Limb (tissue), 2 donors: ENCODE measurements around the gene F12.
"Not testable (repeated sequence)": the region's sequence is repeated elsewhere in the genome, so short reads cannot be mapped to it uniquely, and the experiment has no call there.

Experiments
- DNase-seq, 2 donors: peaks; one replicate each; pipeline ENCODE4 v3.0.0-alpha.2; 2016; ENCODE audit errors: extremely low spot score in 2 of 2

The F12 gene

GRCh38 chr5:177417081-177417480 lies 7.7 kb upstream of the F12 start:
- not testable (repeated sequence) for DNase-seq

GRCh38 chr5:177414481-177414880 lies 5.1 kb upstream of the F12 start:
- DNase-seq: no peak

- DNase-seq: no peak
Measured at GRCh38 chr5:177412603-177413233, 3.4 kb upstream of the F12 start.

DNA sequence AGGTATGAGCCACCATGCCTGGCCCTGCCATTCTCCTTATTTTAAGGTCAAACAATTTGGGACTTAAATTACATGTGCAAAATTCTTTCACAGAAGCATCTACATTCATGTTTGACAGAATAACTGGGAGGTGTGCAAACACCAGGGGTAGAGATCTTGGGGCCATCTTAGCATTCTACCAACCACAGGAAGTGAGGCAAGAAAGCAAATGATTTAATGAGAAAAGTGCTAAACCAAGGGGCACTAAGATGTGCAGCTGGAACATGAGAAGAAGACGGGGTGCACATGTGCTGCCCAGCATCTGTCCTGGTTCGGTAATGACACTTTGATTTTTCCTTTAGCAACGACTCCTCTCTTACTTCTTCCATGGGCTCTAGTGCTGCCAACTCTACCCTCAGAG lies 1.2 kb upstream of the F12 start:
- DNase-seq: no peak

- no peak for DNase-seq
Measured at GRCh38 chr5:177405805-177406204, 3.6 kb downstream of the F12 start.

DNA sequence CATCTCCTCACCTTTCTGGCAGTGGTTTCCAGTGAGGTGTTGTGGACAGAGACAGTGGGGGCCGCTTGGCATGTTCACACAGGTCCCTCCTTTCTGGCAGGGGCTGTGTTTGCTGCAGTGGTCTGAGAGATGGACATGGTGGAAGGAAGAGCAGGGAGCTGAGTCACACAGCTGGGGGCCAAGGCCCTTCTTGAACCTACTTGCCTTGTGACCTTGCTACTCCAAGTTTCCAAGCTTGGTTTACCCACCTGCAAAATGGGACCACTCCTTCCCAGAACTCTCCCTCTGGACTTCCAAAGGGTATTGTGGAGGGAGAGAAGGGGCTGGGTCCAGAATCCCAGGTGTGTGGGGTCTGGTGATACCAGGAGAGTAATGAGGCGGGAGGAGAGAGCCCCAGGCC lies 4.1 kb downstream of the F12 start:
- DNase-seq: no peak

DNA sequence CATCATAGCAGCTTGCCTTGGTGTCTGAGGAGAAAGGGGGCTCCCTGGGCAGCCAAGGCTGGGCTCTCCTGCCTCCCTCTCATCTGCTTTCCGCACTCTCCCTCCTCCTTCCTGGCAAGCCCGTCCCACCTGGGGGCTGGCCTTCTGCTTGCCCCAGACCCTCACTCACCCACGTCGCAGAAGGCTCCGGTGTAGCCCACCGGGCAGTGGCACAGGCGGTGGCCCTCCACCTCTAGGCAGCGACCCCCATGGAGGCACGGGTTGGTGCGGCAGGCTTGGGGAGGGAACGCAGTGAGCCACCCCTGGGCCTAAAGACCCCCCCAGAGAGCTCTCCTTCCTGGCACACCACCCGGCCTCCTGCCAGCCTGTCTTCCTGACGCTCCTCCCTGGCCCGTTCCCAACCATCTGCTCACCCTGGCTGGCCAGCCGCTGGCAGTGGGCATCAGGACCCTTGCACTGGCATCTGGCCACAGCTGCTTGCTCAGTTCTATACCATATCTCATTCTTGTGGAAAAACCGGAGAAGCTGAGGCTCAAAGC lies 4.7 kb downstream of the F12 start:
- DNase-seq: no peak

- DNase-seq: peak; percentile 74 to 83
Measured at GRCh38 chr5:177403792-177404640, 5.3 kb downstream of the F12 start.

DNA sequence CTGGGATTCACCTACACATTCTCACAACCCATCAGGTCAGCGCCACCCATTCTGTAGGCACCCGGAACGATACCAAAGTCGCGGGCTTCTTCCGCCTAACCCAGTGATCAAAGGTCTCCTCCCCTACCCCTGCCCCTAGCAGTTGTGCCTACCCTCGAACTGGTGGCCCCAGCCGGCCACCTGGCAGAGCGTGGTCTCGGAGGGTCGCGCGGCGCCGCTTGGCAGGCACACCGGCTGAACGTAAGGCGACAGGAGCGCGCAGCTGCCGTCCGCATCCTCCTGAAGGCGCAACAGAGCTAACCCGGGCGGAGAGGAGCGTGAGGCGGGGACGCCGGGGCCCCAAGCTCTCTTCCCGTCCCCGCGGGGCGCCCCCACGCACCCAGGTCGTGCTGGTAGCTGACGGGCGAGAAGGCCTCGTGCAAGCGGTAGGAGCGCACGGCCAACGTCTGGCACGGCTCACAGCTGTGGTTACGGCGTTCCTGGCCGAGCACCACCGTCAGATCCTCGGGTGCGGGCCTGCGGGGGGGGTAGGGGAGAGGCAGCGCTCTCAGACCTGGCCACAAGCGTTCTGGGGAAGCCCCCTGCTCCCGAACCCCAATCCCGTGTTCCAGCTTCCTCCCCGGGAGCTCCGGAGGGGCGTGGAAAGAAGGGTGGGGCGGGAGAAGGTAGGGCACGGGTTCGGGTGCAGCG lies 6.1 kb downstream of the F12 start:
- DNase-seq: no peak

DNA sequence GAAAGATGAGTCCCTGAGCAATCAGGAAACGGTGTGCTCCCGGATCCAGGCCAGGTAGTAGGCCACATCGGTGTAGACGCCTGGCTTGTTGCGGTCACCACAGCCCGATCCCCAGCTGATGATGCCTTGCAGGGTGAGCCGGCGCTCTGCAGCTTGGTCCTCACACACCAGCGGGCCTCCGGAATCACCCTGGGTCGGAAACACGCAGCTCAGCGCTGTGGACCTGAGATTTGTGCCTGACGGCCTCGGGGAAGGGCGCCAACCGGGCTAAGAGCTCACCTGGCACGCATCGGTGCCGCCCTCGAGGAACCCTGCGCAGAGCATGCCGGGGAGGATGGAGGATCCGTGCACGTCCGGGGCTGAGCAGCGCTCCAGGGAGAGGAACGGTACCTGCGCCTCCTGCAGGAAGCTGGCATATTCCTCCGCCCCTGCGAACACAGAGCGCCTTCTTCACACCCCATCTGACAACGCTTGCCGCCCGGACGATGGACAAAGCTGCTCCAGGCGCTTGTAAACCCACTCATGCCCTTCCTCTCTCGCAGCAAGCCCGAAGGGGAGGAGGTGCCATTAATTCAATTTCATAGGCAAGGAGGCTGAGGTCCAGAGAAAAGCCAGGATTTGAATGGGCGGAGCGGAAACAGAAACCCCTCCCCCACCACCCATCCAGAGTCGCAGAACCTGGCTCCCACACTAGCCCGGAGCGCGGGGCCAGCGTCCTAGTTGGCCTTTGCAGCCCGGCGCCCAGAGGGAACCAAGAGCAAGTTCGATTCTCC lies 6.9 kb downstream of the F12 start:
- peak in 1 of 2 donors; percentile 74 for DNase-seq

- DNase-seq: peak; percentile 6 to 85
Measured at GRCh38 chr5:177399997-177400868, 9.1 kb downstream of the F12 start, which contains the start of gene PFN3. PFN3 (minus strand) TSS chr5:177400661; CDS start chr5:177400576, 85 bp downstream.

GRCh38 chr5:177397875-177398390 lies 11.4 kb downstream of the F12 start:
- DNase-seq: no peak

DNA sequence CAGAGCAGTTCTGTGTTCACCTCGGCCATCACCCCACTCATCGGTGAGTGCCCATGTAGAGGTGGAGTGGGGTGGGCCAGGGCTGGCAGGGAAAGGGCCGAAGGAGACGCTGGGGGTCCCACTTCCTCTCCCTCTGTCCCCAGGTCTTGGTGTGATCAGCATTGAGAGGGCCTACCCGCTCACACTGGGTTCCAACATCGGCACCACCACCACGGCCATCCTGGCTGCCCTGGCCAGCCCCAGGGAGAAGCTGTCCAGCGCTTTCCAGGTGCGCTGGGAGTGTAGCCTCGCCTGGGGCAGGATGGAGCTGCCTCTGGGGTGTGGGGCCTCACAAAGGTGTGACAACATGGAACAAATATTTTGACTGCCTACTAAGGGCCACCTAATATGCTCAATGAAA lies 12.6 kb downstream of the F12 start:
- no peak for DNase-seq

DNA sequence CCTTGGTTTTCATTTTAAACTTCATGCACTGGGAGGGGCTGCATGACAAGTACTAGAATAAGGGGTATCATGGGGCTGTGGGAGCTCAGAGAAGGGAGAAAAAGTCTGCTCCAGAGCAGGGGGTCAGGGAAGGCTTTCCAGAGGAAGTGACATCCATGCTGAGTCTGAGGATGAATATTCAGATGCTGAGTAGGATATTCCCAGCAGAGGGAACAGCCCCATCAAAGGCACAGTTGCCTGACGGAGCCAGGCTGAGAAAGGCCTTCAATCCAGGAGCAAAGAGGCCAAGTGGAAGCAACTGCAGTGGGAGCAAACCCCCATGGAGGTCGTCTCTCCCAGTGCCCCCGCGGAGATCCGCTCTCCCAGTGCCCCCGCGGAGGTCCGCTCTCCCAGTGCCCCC lies 13.3 kb downstream of the F12 start:
- DNase-seq: no peak

DNA sequence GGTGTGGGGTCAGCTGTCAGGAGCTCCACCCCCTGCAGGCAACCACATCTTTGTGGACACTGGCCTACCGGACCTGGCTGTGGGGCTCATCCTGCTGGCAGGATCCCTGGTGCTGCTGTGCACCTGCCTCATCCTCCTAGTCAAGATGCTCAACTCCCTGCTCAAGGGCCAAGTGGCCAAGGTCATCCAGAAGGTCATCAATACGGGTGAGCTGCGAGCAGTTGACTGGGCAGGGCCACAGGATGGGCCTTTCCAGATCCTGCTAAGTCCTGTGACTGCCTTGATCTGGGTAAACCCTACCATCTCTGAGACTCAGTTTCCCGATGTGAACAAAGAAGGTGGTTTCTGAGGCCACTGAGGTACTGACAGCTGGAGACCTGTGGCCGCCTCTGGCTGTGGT lies 15.4 kb downstream of the F12 start:
- DNase-seq: no peak

DNA sequence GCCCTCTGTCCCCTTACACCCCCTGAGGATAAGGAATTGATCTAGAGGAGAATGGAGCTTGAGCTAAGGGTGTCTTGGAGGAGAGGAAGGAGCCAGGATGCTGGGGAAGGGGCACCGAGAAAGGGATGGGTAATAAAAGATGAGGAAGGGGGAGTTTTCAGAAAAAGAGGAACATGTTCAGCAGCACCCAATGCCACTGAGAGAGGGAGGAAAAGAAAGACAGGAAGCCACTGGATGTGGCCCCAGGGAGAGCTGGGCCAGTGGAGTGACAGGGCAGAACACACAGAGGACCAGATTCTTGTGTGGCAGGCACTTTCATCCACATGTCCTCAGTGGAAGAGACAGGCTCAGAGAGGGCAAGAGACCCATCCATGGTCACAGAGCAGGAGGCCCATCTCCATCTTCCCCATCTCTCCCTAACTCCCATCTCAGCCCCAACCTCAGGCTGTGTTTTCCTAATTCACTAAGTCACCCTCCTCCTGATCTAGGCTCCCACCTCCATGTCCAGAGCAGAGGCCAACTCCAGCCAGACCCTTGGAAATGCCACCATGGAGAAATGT lies 16.1 kb downstream of the F12 start:
- DNase-seq: no peak

DNA sequence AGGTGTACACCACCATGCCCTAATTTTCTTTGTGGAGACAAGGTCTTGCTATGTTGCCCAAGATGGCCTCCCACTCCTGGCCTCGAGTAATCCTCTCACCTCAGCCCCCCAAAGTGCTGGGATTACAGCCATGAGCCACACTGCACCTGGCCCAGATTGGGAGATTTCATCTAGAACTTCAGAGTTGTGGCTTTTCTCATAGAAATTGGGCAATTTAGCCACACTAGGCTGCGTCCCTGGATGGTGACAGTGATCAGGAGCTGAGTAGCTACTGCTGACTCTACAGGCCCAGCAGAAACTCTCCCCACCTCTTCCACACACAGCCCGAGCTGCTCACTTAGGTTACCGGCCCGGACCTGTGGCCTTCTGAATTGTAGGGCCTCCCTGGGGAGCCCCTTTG lies 16.6 kb downstream of the F12 start:
- DNase-seq: no peak

DNA sequence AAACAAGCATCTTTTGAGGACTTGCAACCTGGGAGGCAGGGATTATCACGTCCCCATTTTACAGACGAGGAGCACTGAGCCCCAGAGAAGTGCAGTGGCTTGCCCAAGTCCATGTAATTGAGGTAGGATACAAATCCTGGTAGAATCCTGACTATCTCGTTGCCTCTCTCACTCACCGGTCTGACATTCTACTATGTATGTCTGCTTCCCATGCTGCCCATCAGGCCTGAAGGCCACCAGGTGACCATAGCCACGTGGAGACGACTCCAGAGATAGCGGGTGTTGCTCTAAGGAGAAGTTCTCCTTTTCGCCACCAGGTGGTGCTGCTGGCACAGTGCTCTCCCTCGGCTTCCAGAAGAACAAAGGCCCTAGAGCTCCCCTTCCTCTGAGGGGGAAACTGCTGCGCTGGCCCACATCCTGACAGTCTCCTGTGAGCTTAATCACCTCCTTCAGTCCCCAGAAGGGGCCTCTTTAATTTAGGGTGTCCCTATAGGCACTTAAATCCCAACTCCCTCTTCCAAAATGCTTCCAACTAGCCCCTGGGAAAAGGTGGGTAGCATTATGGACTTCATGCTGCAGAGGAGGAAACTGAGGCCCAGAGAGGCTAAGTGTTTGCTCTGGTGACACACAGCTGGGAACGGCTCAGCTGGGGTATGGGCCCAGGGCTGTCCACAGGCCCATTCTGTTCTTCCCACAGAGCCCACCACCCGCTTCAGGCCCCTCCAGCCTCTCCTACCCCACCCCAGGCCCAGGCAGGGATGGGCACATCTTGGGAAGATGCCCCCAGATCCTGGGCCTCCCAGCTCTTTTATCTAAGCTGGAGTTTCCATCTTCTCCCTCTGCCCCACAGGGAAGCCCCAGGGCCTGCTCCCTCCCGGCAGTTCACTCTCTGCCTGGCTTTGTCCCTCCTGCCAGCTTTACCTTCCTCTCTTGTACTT lies 18.7 kb downstream of the F12 start:
- peak; percentile 84 to 92 for DNase-seq
